NCI-H2107 (cell line): ENCODE results near the gene SAE1.

Source experiments
- DNase-seq: peaks from one replicate; lab custom pipeline; 2025; lab: John Stamatoyannopoulos, UW

The SAE1 gene

GRCh38 chr19:47221080-47221841, 90.6 kb downstream of the SAE1 start:
- DNase-seq, result no peak

DNA sequence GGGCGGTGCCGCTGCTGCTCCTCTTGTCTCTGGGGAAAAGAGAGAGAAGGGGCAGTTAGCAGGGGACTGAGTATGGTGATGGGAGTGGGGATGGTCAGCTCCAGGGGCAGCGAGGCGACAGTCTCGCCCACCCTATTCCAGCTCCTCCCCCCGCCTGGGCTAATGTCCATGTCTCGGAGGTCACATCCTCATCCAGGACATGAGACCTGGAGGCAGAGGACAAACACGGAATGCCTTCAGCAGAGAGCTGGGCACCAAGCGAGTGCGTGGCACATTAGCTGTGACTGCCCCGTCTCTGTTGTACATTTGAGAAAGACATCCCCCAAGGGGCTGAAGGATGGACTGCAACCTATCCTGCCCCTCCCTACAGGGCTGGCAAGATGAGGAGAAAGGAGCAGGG, 91.3 kb downstream of the SAE1 start:
- no peak for DNase-seq

DNA sequence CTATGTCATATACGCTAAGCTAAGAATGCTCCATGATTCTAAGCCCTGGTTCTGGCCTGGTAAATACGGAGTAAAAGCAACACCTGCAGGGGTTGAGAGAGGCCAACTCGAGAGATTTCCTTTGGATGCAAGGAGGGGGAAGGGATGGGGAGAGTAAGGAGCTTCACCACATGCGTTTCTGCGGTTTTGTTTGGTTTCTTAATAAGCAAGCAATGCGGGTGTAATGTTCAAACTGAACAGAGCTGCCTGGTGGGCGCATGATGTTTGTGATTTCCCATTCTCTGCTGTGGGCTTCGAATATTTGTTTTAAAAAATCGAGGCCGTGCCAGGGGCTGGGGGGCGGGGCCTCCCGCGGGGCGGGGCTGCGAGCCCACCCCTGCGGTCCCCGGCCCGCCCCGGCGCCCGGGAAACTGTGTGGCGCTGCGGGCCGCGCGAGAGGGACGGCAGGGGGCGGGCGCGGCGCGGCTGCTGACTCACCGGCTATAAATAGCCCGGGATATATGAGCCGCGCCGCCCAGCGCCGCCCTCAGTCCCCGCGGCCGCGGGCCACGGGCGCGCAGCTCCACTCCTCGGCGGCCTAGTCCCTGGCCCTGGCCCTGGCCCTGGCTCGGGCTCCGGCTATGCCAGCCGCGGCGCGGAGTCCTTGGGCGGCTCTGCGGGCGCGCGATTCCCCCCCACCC, 95.3 kb downstream of the SAE1 start:
- DNase-seq, result peak; percentile 80

DNA sequence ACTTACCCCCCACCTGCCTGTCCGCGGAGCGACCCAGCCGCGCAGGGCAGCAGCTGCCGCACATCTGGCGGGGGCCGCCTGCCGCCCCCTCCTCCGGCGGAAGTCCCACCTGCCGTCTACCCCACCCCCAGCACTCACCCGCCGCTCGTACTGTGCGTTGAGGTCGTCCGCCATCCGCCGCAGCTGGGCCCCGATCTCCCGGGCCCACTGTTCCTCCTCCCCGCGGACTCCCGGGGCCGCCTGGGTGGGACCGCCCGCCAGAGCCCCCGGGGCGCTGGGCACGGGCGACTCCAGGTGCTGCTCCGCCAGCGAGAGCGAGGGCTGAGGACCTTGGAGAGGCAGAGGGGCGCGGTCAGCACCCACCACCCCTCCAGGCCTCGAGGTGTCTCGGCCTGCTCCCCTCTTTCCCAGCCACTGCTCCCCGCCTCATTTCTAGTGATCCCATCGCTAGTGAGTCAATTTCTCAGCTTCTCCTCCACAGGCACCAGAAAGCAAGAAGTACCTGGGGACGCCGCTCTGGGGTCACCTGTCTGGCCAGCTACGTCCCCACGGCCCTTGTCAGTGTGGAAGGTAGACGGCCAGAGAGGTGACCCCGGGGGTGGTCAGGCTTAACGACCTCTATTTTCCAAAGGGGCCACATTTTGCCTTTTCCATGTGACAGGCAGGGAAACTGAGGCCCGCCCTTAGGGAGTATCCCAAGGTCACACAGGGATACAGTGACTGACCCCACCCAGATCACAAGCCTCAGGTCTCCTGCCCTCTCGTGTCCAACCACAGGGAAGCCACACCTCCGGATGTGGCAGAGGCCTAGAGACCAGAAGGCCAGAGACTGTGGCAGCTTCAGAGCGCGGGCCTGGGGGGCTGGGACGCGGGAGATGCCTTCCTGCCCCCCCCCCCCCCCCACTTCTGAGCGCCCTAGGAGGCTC, 96.1 kb downstream of the SAE1 start:
- no peak for DNase-seq

DNA sequence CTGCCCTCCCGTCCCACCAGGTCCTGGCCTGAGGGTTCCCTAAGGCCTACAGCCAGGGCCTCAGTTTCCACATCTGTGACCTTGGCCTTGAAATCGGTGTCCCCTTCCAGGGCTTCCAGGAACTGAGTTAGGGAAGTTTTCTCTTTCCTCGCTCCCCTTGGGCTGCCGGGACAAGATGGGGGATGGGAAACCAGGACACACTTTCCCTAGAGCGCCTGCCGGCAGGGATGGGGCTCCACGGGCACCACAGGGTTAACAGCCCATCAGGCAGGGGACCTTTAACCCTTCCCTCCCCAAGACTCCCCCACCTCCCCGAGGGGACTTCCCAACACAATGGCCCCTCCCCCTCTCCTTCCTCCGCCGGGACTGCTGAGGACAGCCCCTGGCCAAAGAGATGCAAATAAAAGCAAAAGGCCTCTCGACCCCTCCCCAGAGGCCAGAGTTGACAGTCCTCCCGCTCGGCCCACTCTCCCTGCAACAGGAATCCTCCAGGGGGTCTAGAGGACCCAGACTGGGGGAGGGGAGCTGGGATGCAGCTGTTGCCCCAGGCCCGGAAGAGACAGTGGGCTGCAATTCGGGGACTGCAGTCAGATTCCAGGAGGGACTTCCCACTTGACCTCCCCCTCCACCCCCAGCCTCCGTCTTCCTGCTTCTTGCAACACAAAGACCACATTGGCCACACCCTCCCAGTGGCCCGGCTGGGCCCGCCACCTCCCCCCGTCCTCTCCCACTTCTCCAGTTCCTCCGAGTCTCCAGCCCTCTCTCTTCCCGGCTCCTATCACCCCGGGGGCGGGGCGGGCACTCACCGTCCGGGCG, 96.9 kb downstream of the SAE1 start:
- no peak for DNase-seq

GRCh38 chr19:47228168-47228936, 97.7 kb downstream of the SAE1 start:
- DNase-seq, result no peak

DNA sequence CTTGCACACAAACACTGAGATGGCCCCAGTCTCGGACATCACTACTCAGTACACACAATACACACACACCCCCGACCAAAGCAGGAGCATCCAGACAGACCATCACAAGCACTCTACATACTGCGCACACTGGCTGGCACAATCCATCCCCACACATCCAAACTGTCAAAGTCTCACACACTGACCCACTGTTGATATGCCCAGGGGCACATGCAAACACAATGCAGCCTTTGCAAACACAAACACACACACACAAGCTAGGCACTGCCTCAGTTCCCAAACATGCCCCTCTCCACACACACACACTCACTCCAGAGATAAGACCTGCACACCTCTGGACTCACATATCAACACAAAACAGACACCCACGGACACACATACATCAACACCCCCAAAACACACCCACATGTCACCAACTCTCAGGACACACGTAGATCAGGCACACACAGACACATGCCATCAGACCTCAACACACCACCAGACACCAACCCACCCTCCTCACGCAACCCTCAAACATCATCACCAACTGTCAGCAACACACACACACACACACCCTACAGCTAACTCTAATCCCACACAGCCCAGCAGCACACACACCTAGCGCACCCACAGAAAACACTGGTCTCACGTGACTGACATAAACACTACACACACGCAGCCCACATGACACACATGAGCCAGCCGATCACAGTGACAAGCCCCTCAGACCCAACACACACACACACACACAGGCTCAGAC, 98.5 kb downstream of the SAE1 start:
- DNase-seq, result no peak

- no peak for DNase-seq
These were observed 99.0 kb downstream of the SAE1 start for GRCh38 chr19:47229676-47230053.

DNA sequence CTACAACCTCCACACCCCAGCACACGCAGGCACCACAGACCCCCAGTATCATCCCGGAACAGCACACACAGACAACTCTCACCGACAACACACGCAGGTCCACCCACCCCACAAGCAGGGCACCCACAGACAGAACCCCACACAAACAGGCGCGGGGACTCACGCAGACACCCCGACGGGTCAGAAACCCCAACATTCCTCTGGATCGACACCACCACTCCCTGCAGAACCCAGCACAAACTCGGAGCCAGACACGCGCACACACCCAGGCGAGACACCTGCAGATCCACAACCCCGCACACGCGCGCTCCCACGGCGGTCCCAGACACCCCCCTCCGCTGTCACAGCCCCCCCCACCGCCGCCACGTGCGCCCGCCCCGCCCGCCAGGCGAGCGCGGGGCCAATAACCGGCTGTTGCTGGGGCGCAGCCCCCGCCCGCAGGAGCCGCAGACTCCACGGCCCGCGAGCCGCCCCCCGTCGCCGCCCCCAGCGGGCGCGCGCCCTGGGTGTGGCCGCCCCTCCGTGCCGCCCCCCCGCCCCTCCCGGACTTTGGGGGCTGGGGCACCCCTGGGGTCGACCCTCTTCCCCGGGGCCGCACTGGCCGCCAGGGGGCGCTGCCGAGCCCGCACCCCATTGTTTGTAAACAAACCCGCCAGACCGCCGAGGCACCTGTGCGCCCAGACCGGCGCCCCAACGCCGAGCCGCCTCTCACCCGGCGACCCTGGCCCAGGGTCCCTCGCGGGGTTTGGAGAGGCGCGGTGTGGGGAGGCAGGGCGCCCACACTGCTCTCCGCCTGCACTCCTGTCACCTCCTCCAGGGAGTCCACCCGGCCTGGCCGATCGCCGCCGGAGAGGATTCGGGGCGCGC, 99.7 kb downstream of the SAE1 start:
- DNase-seq, result no peak

GRCh38 chr19:47230921-47231214, 100.2 kb downstream of the SAE1 start, which contains the start of gene BBC3:
TSS of gene BBC3 (minus strand) at chr19:47231199. CDS start at chr19:47228431, 2,768 bp downstream.
- DNase-seq, result no peak

DNA sequence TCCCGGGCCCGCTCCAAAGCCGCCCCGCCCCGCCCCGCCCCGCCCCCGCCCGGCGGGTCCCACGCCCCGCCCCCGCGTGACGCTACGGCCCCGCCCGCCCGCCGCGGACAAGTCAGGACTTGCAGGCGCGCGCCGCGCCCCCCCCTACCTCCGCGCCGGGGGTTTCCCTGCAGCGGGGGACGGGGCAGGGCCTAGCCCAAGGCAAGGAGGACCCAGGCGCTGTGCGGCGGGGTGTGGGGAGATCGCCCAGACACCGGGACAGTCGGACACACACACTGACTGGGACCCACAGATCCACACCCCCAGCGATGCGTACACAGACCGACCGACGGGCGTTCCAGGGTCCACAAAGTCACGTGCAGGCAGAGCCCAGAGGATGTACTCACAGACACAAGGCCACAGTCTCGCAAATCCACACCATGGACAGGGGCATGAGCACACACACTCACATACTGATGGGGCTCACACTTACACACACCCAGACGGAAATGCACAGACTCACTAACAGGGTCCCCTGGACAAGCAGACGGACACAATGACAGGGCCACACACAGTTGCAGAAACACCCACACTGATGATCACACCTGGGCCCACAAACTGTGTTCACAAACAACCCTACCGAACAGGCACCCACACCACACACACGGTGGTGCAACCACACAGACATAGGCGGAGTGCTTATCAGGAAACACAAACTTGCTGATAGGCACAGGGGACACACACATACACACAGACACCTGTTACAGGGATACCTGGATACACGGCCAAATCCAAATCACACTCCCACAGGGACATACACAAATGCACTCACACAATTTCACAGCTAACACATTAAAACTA, 100.8 kb downstream of the SAE1 start:
- peak; percentile 16 for DNase-seq

- DNase-seq, result no peak
These were observed 102.0 kb downstream of the SAE1 start for GRCh38 chr19:47232422-47233211.

- no peak for DNase-seq
These were observed 105.5 kb downstream of the SAE1 start for GRCh38 chr19:47236072-47236675.

- no peak for DNase-seq
These were observed 108.5 kb downstream of the SAE1 start for GRCh38 chr19:47239152-47239551.

DNA sequence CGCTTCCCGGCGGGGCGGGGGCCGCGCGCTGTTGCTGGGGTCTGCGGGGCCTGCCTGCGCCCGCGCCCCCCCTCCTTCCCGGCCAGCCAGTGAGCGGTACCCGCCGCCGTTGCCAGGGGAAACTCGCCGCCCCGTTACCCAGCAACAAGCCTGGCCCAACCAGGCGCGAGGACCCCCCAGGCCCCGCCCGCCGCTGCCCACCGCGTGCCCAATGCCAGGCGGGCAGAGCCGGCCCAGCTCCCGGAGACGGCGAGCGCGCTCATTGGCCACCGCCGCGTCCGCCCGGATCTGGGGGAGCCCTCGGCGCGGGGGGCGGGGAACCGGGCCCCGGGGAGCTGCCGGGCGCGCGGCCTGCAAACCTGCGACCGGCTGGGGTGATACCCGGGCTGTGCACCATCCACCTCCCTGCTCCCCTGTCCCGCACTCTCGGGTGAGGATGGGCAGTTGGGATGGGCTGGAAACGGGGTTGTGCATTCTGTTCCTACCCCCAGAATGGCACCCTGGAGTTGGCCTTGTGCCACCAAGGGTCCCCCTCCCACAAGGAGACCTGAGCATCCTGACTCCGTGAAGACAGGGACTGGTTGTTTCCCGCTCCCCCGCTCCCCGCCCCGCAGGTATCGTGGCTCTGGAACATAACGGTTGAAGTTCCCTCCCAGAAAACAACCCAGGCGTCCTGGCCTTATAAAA, 109.1 kb downstream of the SAE1 start:
- peak; percentile 31 for DNase-seq

DNA sequence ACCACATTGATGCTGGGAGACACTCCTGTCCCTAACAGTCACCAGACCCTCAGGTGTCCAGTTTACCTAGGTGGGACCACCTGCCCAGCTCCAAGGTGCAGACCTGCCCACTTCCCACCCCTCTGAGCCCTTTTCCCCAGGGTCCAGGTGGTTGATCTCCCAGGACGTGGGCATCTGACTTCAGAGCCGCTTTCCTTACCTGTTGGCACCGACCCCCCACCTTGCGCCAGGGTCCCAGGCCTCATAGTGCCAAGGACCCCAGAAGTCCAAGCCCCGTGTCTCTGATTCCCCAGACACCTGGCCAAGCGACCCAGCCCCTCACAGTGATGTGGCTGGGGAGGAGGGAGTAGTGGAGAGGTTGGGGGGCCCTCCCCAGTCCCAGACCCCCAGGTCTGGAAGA, 109.9 kb downstream of the SAE1 start:
- no peak for DNase-seq
